ENCODE results near the gene SLC16A11.

The SLC16A11 gene

DNA sequence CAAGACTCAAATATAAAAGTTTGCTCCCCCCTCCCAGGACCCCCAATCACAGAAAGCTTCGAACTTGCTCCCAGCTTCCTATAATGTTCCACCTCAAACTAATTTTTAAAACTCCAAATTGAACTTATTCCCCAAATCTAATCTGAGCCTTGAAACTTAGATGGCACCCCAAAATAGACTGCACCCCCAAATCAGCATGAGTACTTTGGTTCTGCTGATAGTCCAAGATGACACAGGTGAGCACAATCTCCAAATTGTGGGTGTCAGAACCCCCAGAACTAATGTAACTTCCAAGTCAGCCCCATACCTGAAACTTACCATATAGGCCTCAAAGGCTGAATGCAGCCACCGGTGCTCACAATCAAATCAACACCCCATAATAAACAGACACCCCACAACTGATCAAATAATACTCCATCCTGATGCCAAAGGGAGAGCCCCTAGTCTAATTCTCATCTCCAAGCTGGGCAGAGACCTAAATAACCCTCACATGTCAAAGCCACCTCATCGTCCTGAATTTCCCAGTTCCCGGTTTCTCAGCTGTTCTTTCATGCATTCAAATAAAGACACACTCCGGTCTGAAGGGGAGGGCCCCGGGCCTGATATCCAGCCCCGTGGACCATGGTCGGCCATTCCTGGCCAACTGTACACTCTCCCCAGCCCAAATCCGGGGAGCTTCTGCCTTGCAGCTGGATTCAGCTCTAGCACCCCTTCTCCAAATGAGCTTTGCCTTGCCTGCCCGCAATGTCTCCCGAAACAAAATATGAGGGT lies 22.8 kb downstream of the SLC16A11 start:
- TF ChIP-seq, protein P1, sequence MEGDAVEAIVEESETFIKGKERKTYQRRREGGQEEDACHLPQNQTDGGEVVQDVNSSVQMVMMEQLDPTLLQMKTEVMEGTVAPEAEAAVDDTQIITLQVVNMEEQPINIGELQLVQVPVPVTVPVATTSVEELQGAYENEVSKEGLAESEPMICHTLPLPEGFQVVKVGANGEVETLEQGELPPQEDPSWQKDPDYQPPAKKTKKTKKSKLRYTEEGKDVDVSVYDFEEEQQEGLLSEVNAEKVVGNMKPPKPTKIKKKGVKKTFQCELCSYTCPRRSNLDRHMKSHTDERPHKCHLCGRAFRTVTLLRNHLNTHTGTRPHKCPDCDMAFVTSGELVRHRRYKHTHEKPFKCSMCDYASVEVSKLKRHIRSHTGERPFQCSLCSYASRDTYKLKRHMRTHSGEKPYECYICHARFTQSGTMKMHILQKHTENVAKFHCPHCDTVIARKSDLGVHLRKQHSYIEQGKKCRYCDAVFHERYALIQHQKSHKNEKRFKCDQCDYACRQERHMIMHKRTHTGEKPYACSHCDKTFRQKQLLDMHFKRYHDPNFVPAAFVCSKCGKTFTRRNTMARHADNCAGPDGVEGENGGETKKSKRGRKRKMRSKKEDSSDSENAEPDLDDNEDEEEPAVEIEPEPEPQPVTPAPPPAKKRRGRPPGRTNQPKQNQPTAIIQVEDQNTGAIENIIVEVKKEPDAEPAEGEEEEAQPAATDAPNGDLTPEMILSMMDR (conservative IDR thresholded peaks at IDR 0.05) = no peak
- no peak overlapping the region for H3K27ac ChIP-seq

DNA sequence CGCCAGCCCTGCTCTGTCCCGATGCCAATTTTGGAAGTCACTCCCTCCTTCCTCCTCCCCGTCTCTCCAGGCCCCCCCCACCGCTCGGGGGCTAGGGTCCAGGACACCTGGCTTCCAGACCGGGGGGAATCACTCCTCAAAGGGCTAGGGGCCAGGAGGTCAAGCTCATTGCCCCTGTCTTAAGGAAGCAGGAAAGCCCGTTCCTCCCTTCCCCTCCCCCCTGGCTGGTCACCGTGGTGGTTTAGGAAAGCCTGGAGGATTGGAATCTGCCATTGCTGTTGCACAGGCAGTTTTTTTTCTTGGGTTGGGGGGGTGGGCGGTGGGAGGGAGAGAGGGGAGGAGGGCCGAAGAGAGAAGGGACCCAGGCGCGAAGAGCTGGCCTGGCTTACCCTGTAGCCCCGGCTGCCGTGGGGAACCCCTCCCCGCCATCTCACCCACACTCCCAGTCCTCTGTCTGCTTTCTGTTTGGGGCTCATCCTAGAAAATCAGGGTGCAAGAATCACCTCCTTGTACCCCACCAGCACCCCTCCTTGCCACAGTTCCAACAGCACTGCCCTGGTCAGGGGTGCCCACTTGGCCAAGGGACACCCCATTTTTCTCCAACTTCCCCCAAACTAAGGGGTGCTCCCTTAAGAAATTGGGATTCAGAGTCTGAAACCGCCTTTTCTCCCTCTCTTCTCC lies 23.9 kb downstream of the SLC16A11 start:
- TF ChIP-seq, protein P1 (conservative IDR thresholded peaks at IDR 0.05) = no peak
- peak overlapping the region; percentile 82; the same call in 1 of the 2 replicates for H3K27ac ChIP-seq

DNA sequence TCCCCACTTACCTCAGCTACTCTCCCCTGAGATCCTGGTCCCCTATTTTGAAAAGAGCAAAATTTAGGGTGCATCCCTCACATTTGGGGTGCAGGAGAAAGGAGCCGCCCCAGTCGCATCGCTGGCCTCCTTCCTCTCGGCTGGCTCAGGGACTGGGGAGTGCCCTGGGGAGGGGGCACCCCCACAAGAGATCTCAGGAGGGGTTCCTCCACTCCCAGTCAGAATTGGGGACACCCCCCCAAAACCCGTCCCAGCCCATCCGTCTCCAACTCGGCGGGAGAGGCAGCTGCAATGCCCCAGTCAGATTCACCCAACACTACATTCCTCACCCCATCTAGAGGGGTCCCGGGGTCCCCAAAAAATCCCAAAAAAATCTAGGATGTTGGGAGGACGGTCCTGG lies 24.5 kb downstream of the SLC16A11 start:
- TF ChIP-seq, protein P1 (conservative IDR thresholded peaks at IDR 0.05) = no peak
- H3K27ac ChIP-seq = peak overlapping the region; percentile 82; the same call in 1 of the 2 replicates

DNA sequence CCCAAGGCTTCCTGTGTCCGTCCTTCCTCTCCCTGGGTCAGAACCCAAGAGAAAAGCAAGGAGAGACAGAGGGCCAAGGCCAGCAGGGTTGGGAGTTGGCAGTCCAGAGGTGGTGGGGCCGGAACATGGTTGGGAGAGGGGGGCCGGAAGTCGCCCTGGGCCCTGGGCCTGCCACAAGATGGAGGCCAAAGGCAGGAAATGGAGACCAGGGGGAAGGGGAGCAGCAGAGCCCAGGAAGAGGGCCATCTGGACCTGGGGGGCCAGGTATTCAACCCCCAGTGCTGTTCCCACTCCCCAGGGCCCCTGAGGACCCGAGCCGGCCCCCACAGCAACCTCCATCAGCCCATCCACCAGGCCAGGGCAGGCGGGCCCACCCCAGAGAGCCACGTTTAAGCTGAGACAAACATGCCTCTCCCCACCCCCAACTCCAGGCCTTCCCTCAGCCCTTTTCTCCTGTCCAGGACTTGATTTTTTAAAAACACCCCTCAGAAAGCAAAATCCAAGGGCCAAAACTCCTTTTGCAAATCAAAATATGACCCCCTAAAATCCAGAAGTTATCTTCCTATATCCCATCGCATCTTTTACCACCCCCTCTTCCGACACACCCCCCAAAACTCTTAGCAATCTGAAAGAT lies 25.4 kb downstream of the SLC16A11 start:
- peak overlapping the region; percentile 82; the same call in 1 of the 2 replicates for H3K27ac ChIP-seq
- TF ChIP-seq, protein P1 (conservative IDR thresholded peaks at IDR 0.05) = no peak

DNA sequence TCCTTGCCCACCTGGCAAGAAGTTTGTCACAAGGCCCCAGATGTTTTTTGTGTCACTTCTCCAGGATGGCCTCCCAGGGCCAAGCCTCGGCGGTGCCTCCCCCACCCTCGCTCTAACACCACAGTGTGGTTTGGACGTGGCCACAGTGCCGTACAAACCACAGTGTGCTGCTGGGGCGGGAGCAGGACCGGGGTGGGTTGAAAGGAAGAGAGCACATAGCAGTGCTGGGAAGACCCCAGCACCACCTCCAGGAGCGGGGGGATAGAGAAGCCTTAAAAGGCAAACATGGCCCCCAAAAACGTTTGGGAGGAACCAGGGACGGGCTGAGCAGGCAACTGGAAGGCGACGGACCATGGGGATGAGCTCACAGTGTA lies 26.1 kb downstream of the SLC16A11 start:
- TF ChIP-seq, protein P1 (conservative IDR thresholded peaks at IDR 0.05) = no peak
- no peak overlapping the region for H3K27ac ChIP-seq

DNA sequence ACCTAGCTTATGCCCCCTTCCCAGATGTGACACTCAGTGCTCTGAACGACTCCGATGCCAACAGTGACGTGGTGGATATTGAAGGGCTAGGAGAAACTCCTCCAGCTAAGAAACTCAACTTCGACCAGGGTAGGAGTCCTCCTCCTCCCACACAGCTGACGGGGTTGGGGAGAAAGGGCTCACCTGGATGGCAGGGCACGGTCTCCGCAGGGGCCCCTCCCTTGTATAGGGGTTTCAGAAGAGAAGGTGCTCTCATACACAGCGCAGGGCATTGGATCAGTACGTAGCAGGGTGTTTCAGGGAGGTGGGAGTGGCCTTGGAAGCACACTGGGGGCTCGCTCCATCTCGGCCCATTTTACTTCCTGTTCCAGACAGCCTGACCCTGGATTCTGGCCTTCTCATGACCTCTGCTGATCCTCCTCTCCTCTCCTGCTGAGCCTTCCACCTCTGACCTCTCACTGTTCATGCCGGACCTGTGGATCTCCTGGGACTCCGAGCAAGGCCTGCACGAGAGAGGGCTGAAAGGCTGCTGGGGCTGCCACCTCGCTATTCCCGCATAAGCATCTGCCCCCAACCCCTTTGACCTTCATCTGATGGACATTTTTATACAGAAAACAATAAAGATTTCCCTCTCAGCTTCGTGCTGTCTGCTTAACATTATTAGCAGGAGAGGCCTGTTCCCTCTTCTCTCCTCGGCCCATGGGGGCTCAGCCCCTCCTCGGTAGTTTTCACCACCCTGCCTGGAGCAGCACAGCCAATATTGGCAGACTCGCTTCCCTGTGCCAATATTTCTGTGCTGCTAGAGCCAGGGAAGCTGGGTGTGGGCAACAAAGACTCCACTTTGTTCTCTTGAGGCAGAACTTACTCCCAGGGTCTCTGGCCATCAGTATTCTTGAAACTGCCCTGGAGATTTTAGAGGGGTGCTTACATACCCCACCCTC lies 26.7 kb downstream of the SLC16A11 start:
- TF ChIP-seq, protein P1 (conservative IDR thresholded peaks at IDR 0.05) = no peak
- no peak overlapping the region for H3K27ac ChIP-seq
